HCT116 (cell line): ENCODE results near the gene YTHDC2. TPM values are rescaled to one million over a fixed set of nuclear protein-coding genes. Genes with fewer than 3 reads are reported as not detected.

Experiments used
- ATAC-seq: fragments of 200-7000 bp; cut with Tn5 transposase; 2 replicates; pipeline ENCODE4 v1.9.1; 2020; ENCODE audit warnings: mild to moderate bottlenecking, moderate library complexity
- BruUV-seq: library from RNA; stranded (reverse); fragments of 400-500 nt; replicated peaks from 2 replicates; lab custom pipeline; 2021; lab: Mats Ljungman, UMichigan
- CTCF ChIA-PET: fragments of 300-600 bp; sonication (Branson Sonifier 250); formaldehyde crosslinking; loops from one replicate; lab custom pipeline; 2021; ENCODE audit warnings: antibody characterized with exemption; lab: Charles Lee
- POLR2A ChIA-PET: fragments of 300-600, 350-600 bp; sonication (Branson Sonifier 250); formaldehyde crosslinking; loops from one replicate; lab custom pipeline; 2021; ENCODE audit warnings: antibody characterized with exemption; lab: Charles Lee
- RAD21 ChIA-PET, 2 experiments: fragments of 300-600 bp; sonication (Branson Sonifier 250); formaldehyde crosslinking; loops; one replicate each; lab custom pipeline; 2023; ENCODE audit warnings: low total read pairs in 2 of 2; ENCODE audit not compliant: uncharacterized antibody in 2 of 2, unreplicated experiment in 2 of 2, low non-redundant PET in 1 of 2; lab: Charles Lee
- DNase-seq: peaks from one replicate; pipeline ENCODE4 v3.0.0-alpha.2; 2010; ENCODE audit warnings: low read depth, low spot score
- H2AFZ ChIP-seq: fragments of 200-600 bp; shearing (Covaris generic), sonication (generic); 2 replicates; pipeline ENCODE4 v1.6.1; 2017; ENCODE audit warnings: low read depth, mixed run types, mixed read lengths, antibody characterized with exemption, low read length; ENCODE audit not compliant: poor library complexity, severe bottlenecking
- H3K27ac ChIP-seq: 2 replicates; pipeline ENCODE4 v1.5.1; 2012; ENCODE audit warnings: low read depth, low read length
- H3K27me3 ChIP-seq: fragments of 200-600 bp; sonication (generic); 2 replicates; pipeline ENCODE4 v1.6.1; 2016; ENCODE audit warnings: mixed run types, low read length, mixed read lengths; ENCODE audit not compliant: insufficient read depth
- H3K36me3 ChIP-seq, 2 experiments: fragments of 200-500 bp in 1 of 2; fragments of 200-600 bp in 1 of 2; sonication (Bioruptor generic) in 1 of 2; sonication (generic) in 1 of 2; 2 replicates each; pipeline versions ENCODE4 v1.5.1 to v1.6.1; 2014 to 2016; ENCODE audit warnings: low read length in 2 of 2, inconsistent platforms in 1 of 2, mixed read lengths in 1 of 2, mixed run types in 1 of 2; ENCODE audit not compliant: insufficient read depth in 2 of 2, control insufficient read depth in 1 of 2
- H3K4me1 ChIP-seq, 2 experiments: fragments of 200-600 bp in 1 of 2; sonication (generic) in 1 of 2; 2 replicates each; pipeline versions ENCODE4 v1.5.1 to v1.6.1; 2012 to 2017; ENCODE audit warnings: low read length in 2 of 2, inconsistent platforms in 1 of 2, mild to moderate bottlenecking in 1 of 2, mixed read lengths in 1 of 2, mixed run types in 1 of 2, moderate library complexity in 1 of 2; ENCODE audit not compliant: insufficient read depth in 2 of 2, control insufficient read depth in 1 of 2
- H3K4me2 ChIP-seq: fragments of 200-600 bp; sonication (generic); 2 replicates; pipeline ENCODE4 v1.6.1; 2017; ENCODE audit warnings: mixed run types, low read length, mixed read lengths
- H3K4me3 ChIP-seq, 2 experiments: fragments of 200-600 bp in 1 of 2; sonication (generic) in 1 of 2; replicated peaks in 1 of 2; 2 replicates each; pipeline ENCODE4 v1.5.1; 2011 to 2016; ENCODE audit warnings: low read length in 2 of 2, control low read depth in 1 of 2, low read depth in 1 of 2, mild to moderate bottlenecking in 1 of 2, mixed read lengths in 1 of 2, mixed run types in 1 of 2
- H3K79me2 ChIP-seq: fragments of 200-600 bp; sonication (generic); 2 replicates; pipeline ENCODE4 v1.6.1; 2017; ENCODE audit warnings: mild to moderate bottlenecking, mixed run types, low read length, moderate library complexity, mixed read lengths; ENCODE audit not compliant: insufficient read depth
- H3K9ac ChIP-seq: fragments of 200-600 bp; sonication (generic); 2 replicates; pipeline ENCODE4 v1.6.1; 2016; ENCODE audit warnings: low read length, mixed read lengths
- H3K9me2 ChIP-seq: fragments of 200-600 bp; sonication (generic), shearing (Covaris generic); 2 replicates; pipeline ENCODE4 v1.6.1; 2017; ENCODE audit warnings: mixed run types, mild to moderate bottlenecking, moderate library complexity; ENCODE audit not compliant: insufficient read depth
- H3K9me3 ChIP-seq, 2 experiments: fragments of 200-500 bp in 1 of 2; fragments of 200-600 bp in 1 of 2; sonication (Bioruptor generic) in 1 of 2; sonication (generic) in 1 of 2; 2 replicates each; pipeline ENCODE4 v1.6.1; 2014 to 2017; ENCODE audit warnings: low read length in 2 of 2, mixed read lengths in 2 of 2, inconsistent platforms in 1 of 2, low read depth in 1 of 2, mild to moderate bottlenecking in 1 of 2, mixed run types in 1 of 2, moderate library complexity in 1 of 2; ENCODE audit not compliant: control insufficient read depth in 1 of 2, insufficient read depth in 1 of 2
- H4K20me1 ChIP-seq: fragments of 200-600 bp; sonication (generic), shearing (Covaris generic); 2 replicates; pipeline ENCODE4 v1.6.1; 2017; ENCODE audit warnings: mixed run types, mild to moderate bottlenecking, moderate library complexity; ENCODE audit not compliant: insufficient read depth
- CBX3 ChIP-seq: IDR thresholded peaks from 2 replicates; pipeline ENCODE4 v1.6.1; 2012; ENCODE audit warnings: low read depth
- CEBPB ChIP-seq: IDR thresholded peaks from 2 replicates; pipeline ENCODE4 v1.6.1; 2012; ENCODE audit warnings: low read depth
- CTCF ChIP-seq, 3 experiments: fragments of 200-600 bp in 1 of 3; sonication (generic) in 1 of 3; IDR thresholded peaks in 2 of 3; conservative IDR thresholded peaks in 1 of 3; 2 replicates each; pipeline ENCODE4 v1.5.1; 2012 to 2017; ENCODE audit warnings: low read depth in 2 of 3, low read length in 2 of 3, antibody characterized with exemption in 1 of 3, borderline replicate concordance in 1 of 3, control low read depth in 1 of 3, mild to moderate bottlenecking in 1 of 3, mixed read lengths in 1 of 3, mixed run types in 1 of 3, moderate library complexity in 1 of 3; ENCODE audit not compliant: insufficient read depth in 1 of 3
- EGR1 ChIP-seq: IDR thresholded peaks from 2 replicates; pipeline ENCODE4 v1.6.1; 2012; ENCODE audit warnings: low read depth
- ELF1 ChIP-seq: IDR thresholded peaks from 2 replicates; pipeline ENCODE4 v1.6.1; 2012; ENCODE audit warnings: low read depth, borderline replicate concordance
- POLR2AphosphoS5 ChIP-seq: IDR thresholded peaks from 2 replicates; pipeline ENCODE4 v1.6.1; 2011; ENCODE audit warnings: mild to moderate bottlenecking, low read depth, low read length, moderate library complexity
- REST ChIP-seq: IDR thresholded peaks from 2 replicates; pipeline ENCODE4 v1.6.1; 2012; ENCODE audit warnings: low read depth
- SRF ChIP-seq: IDR thresholded peaks from 2 replicates; pipeline ENCODE4 v1.6.1; 2012; ENCODE audit warnings: low read depth
- TCF7L2 ChIP-seq: IDR thresholded peaks from 2 replicates; pipeline ENCODE4 v1.7.0; 2011; ENCODE audit warnings: borderline replicate concordance, inconsistent platforms; ENCODE audit not compliant: insufficient read depth, insufficient read length; ENCODE audit errors: extremely low read depth
- YY1 ChIP-seq: IDR thresholded peaks from 2 replicates; pipeline ENCODE4 v1.6.1; 2011; ENCODE audit warnings: low read length, low read depth, moderate library complexity, mild to moderate bottlenecking; ENCODE audit not compliant: insufficient replicate concordance; ENCODE audit errors: extremely low read depth
- ZNF274 ChIP-seq: fragments of 200-500 bp; sonication (Bioruptor generic); IDR thresholded peaks from 2 replicates; pipeline ENCODE4 v1.6.1; 2014; ENCODE audit warnings: mild to moderate bottlenecking, low read depth, low read length, inconsistent platforms
- intact Hi-C: fragments of 100-400 bp; cut with micrococcal nuclease; formaldehyde crosslinking; loops from 2 replicates; pipeline ENCODE4 v1.10.0; 2022
- total RNA-seq: library from RNA; stranded (reverse); gene quantifications from one replicate; pipeline ENCODE4 v1.2.1, GENCODE V29; 2021; ENCODE audit not compliant: unreplicated experiment
- TF ChIP-seq, protein P1 (sequence below): IDR thresholded peaks from 2 replicates; pipeline ENCODE4 v1.6.1; 2012

YTHDC2 gene
- total RNA-seq, 1 experiment from 2014 or later: 22.2 TPM

GRCh38 chr5:113548396-113548795, 34.9 kb downstream of the YTHDC2 start:
- no peaks in the 10 kb centered on the region for H4K20me1 ChIP-seq
- TF ChIP-seq, protein P1, sequence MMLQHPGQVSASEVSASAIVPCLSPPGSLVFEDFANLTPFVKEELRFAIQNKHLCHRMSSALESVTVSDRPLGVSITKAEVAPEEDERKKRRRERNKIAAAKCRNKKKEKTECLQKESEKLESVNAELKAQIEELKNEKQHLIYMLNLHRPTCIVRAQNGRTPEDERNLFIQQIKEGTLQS: no peak
- no peak for TF ChIP-seq YY1
- no peak for TF ChIP-seq CBX3
- TF ChIP-seq EGR1: no peak
- no peak for TF ChIP-seq TCF7L2
- TF ChIP-seq ELF1: no peak
- TF ChIP-seq CEBPB: no peak
- TF ChIP-seq SRF: no peak
- no peak for TF ChIP-seq ZNF274
- TF ChIP-seq, all 23 proteins: peak for 0
- CTCF ChIA-PET: no interaction called here
- Histone ChIP-seq H3K9ac (no peak overlapping the region), H3K9me2 (no peaks in the 10 kb centered on the region), H3K79me2 (0 out of 2 replicates have a peak, but pooled peaks cover 1% of the 10 kb centered on the region), H2AFZ (no peak overlapping the region), H3K4me2 (no peak overlapping the region), H3K4me3 (no peak overlapping the region), H3K27ac (no peak overlapping the region), H3K27me3 (no peaks in the 10 kb centered on the region), H3K9me3 (no peaks in the 10 kb centered on the region), H3K4me1 (no peaks in the 10 kb centered on the region), H3K36me3 (peaks cover 3 to 6% of the 10 kb centered on the region in 2 experiments; a peak in 3 of 4 replicates)
- no peak for ATAC-seq
- DNase-seq: no peak
- intact Hi-C loops: no loop called here
- POLR2A ChIA-PET: no interaction called here
- RAD21 ChIA-PET: no interaction called here
- no TSS peak for BruUV-seq

- Histone ChIP-seq H3K9me2 (no peaks in the 10 kb centered on the region), H3K27ac (no peak overlapping the region)
- BruUV-seq: no TSS peak
- TF ChIP-seq POLR2AphosphoS5 (no peak), REST (no peak), CTCF (IDR thresholded peaks at IDR 0.05 in 2 of 3, conservative IDR thresholded peaks at IDR 0.05 in 1 of 3; ENCODE audit: borderline replicate concordance in 1 of 3, insufficient read depth in 1 of 3, low read depth in 2 of 3, low read length in 2 of 3) (no peak), CBX3 (no peak)
- TF ChIP-seq, all 23 proteins: peak for 0
- ChIA-PET RAD21 (no interaction called here), CTCF (no interaction called here), POLR2A (no interaction called here)
- Histone ChIP-seq H3K36me3 (peaks cover 7 to 9% of the 10 kb centered on the region in 2 experiments), H3K27me3 (no peaks in the 10 kb centered on the region), H3K9ac (no peak overlapping the region), H3K9me3 (no peaks in the 10 kb centered on the region), H2AFZ (no peak overlapping the region), H3K4me2 (no peak overlapping the region), H4K20me1 (no peaks in the 10 kb centered on the region), H3K79me2 (no peaks in the 10 kb centered on the region), H3K4me3 (no peak overlapping the region), H3K4me1 (no peaks in the 10 kb centered on the region)
- no peak for ATAC-seq
- DNase-seq: no peak
- intact Hi-C loops: no loop called here
Observed at GRCh38 chr5:113552137-113552536, 38.6 kb downstream of the YTHDC2 start.
